ENCODE results near the gene CCDC66.

CCDC66 gene

GRCh38 chr3:56624725-56625124 is 67.8 kb downstream of the CCDC66 start:
- no peak for DNase-seq

- no peak for DNase-seq
These were observed 72.1 kb downstream of the CCDC66 start for GRCh38 chr3:56629047-56629446.

GRCh38 chr3:56629451-56629850 is 72.5 kb downstream of the CCDC66 start:
- no peak for DNase-seq

GRCh38 chr3:56630966-56631365 is 74.0 kb downstream of the CCDC66 start:
- DNase-seq = no peak

- no peak for DNase-seq
These were observed 76.2 kb downstream of the CCDC66 start for GRCh38 chr3:56633181-56633580.

- no peak for DNase-seq
These were observed 76.9 kb downstream of the CCDC66 start for GRCh38 chr3:56633602-56634535.

GRCh38 chr3:56645407-56645806 is 88.4 kb downstream of the CCDC66 start:
- DNase-seq = no peak

- no peak for DNase-seq
These were observed 97.5 kb downstream of the CCDC66 start for GRCh38 chr3:56654460-56654859.

- no peak for DNase-seq
These were observed 98.7 kb downstream of the CCDC66 start for GRCh38 chr3:56655709-56656108.

GRCh38 chr3:56664823-56665222 is 107.8 kb downstream of the CCDC66 start:
- no peak for DNase-seq

GRCh38 chr3:56667973-56668579 is 111.1 kb downstream of the CCDC66 start:
- DNase-seq = peak; percentile 25

All from activated CD4-positive, alpha-beta T cell treated with anti-CD3 and anti-CD28 coated beads, Interleukin-2, Interleukin-6, amounts not matched to agents 100 ng/mL and 50 ng/mL, durations not matched to agents 16 hours and 8 hours (primary cell).